Brain microvascular endothelial cell (primary cell): Measurements from ENCODE around the gene DET1.

Experiments
- DNase-seq: peaks from one replicate; pipeline ENCODE4 v3.0.0-alpha.2; 2020
- H3K27ac ChIP-seq: fragments of 250-450 bp; sonication (Bioruptor Pico); 2 replicates; pipeline ENCODE4 v1.5.1; 2020; ENCODE audit warnings: mild to moderate bottlenecking, moderate library complexity
- H3K27me3 ChIP-seq: fragments of 250-450 bp; sonication (Bioruptor Pico); replicated peaks from 2 replicates; pipeline ENCODE4 v1.5.1; 2020; ENCODE audit warnings: mild to moderate bottlenecking
- H3K36me3 ChIP-seq: fragments of 250-450 bp; sonication (Bioruptor Pico); replicated peaks from 2 replicates; pipeline ENCODE4 v1.5.1; 2020; ENCODE audit warnings: mild to moderate bottlenecking
- H3K4me3 ChIP-seq: 2 replicates; pipeline ENCODE4 v1.5.1; 2011; ENCODE audit warnings: low read depth, mild to moderate bottlenecking, control low read depth, low read length, moderate library complexity
- in situ Hi-C: cut with HindIII; loops from 2 replicates; pipeline ENCODE4 v1.10.0; 2017; ENCODE audit warnings: low sequenced_read_pairs, low pct_ligation_motif_present
- TF ChIP-seq, protein P1 (sequence below): IDR thresholded peaks from 2 replicates; pipeline ENCODE4 v1.5.1; 2011; ENCODE audit warnings: low read depth, mild to moderate bottlenecking, moderate library complexity, low read length, control low read depth, inconsistent platforms; ENCODE audit errors: missing control alignments

The DET1 gene

DNA sequence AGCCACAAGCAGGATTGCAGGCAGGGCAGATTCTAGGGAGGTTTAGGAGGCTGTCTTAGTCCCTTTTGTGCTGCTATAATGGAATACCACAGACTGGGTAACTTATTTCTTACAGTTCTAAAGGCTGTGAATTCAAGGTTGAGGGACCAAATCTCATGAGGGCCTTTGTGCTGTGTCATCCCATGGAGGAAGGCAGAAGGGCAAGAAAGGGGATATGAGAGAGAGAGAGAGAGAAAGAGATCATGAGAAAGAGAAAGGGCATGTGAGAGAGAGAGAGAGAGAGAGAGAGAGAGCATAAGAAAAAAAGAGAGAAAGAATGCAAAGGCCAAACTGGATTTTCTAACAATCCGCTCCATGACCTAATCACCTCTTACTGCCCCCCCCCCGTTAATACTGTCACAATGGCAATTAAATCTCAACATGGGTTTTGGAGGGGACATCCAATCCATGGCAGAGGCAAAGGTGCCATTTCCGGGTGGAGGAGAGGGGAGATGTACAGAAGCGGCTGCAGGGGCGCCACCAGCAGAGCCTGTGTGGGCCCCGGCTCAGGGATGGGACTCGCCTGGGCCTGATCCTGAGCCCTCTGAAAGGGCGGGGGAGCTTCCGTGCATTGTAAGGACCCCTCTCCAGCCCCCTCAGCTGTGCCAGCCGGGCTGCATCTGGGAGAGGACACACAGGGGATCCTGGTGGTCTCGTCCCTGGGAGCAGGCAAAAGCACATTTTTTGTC, 58.5 kb downstream of the DET1 start:
- in situ Hi-C loops: no loop called here
- no peak overlapping the region for H3K4me3 ChIP-seq
- no peaks in the 10 kb centered on the region for H3K36me3 ChIP-seq
- no peak overlapping the region for H3K27ac ChIP-seq
- no peaks in the 10 kb centered on the region for H3K27me3 ChIP-seq
- TF ChIP-seq, protein P1, sequence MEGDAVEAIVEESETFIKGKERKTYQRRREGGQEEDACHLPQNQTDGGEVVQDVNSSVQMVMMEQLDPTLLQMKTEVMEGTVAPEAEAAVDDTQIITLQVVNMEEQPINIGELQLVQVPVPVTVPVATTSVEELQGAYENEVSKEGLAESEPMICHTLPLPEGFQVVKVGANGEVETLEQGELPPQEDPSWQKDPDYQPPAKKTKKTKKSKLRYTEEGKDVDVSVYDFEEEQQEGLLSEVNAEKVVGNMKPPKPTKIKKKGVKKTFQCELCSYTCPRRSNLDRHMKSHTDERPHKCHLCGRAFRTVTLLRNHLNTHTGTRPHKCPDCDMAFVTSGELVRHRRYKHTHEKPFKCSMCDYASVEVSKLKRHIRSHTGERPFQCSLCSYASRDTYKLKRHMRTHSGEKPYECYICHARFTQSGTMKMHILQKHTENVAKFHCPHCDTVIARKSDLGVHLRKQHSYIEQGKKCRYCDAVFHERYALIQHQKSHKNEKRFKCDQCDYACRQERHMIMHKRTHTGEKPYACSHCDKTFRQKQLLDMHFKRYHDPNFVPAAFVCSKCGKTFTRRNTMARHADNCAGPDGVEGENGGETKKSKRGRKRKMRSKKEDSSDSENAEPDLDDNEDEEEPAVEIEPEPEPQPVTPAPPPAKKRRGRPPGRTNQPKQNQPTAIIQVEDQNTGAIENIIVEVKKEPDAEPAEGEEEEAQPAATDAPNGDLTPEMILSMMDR: no peak
- DNase-seq: no peak

- Histone ChIP-seq H3K27me3 (no peaks in the 10 kb centered on the region), H3K27ac (no peak overlapping the region), H3K36me3 (no peaks in the 10 kb centered on the region), H3K4me3 (no peak overlapping the region)
- in situ Hi-C loops: no loop called here
- no peak for DNase-seq
- TF ChIP-seq, protein P1: peak; percentile 5
Observed at GRCh38 chr15:88487178-88487795, 59.2 kb downstream of the DET1 start.

- no peaks in the 10 kb centered on the region for H3K36me3 ChIP-seq
- no peaks in the 10 kb centered on the region for H3K27me3 ChIP-seq
- DNase-seq: no peak
- TF ChIP-seq, protein P1: no peak
- no peak overlapping the region for H3K27ac ChIP-seq
- in situ Hi-C loops: no loop called here
- no peak overlapping the region for H3K4me3 ChIP-seq
Observed at GRCh38 chr15:88484682-88485331, 61.7 kb downstream of the DET1 start.

- TF ChIP-seq, protein P1: no peak
- in situ Hi-C loops: no loop called here
- no peaks in the 10 kb centered on the region for H3K27me3 ChIP-seq
Observed at GRCh38 chr15:88482263-88482662, 64.2 kb downstream of the DET1 start.

GRCh38 chr15:88480981-88481380, 65.5 kb downstream of the DET1 start:
- Histone ChIP-seq H3K4me3 (no peak overlapping the region), H3K27me3 (no peaks in the 10 kb centered on the region), H3K27ac (no peak overlapping the region), H3K36me3 (peaks cover 10% of the 10 kb centered on the region)
- DNase-seq: no peak
- in situ Hi-C loops: no loop called here
- TF ChIP-seq, protein P1: no peak

More at GRCh38 chr15:88482263-88482662, 64.2 kb downstream of the DET1 start:
- Histone ChIP-seq H3K36me3 (peaks cover 4% of the 10 kb centered on the region), H3K4me3 (no peak overlapping the region), H3K27ac (no peak overlapping the region)
- no peak for DNase-seq
